ENCODE data around the gene KIF5C.

DNA sequence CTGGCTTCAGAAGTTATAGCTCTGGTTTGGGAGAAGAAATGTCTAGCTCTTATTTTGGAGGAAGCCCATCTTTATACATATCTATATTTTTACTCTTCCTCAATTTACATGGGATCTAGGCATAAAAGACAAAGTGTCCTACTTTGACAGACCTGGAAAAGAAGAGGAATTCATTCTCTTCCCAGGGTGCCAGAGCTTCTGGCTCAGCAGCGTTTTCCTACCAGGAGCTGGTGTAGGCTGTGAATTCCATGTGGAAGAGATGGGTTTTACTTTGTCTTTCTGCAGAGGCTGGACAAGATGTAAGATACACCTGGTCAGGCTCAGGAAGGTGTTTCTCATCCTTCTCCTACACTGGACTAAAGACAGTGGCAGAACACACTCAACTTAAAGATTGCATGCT is 113.3 kb downstream of the KIF5C start:
- TF ChIP-seq CTCF (IDR thresholded peaks at IDR 0.05 in 4 of 5, conservative IDR thresholded peaks at IDR 0.05 in 1 of 5) (no peak), POLR2A (IDR thresholded peaks at IDR 0.05) (no peak)

All from gastrocnemius medialis (tissue), 4 donors.